Muscle of leg (tissue), 11 donors: ENCODE measurements around the gene OGT. TPM values are rescaled to one million over a fixed set of nuclear protein-coding genes. Genes with fewer than 3 reads are reported as not detected.
"Not testable (repeated sequence)": the region's sequence is repeated elsewhere in the genome, so short reads cannot be mapped to it uniquely, and the experiment has no call there.

Experiments
- DNase-seq: peaks from one replicate; pipeline ENCODE4 v3.0.0; 2013
- H3K27ac ChIP-seq: one replicate; pipeline ENCODE4 v1.5.1; 2013; ENCODE audit warnings: mild to moderate bottlenecking, low read length, control low read depth
- H3K27me3 ChIP-seq: one replicate; pipeline ENCODE4 v1.6.1; 2013; ENCODE audit warnings: low read length; ENCODE audit not compliant: control insufficient read depth, insufficient read depth
- H3K36me3 ChIP-seq: one replicate; pipeline ENCODE4 v1.6.1; 2013; ENCODE audit warnings: low read length; ENCODE audit not compliant: control insufficient read depth, insufficient read depth
- H3K4me1 ChIP-seq: one replicate; pipeline ENCODE4 v1.6.1; 2013; ENCODE audit warnings: low read length; ENCODE audit not compliant: control insufficient read depth, insufficient read depth
- H3K4me3 ChIP-seq: one replicate; pipeline ENCODE4 v1.5.1; 2013; ENCODE audit warnings: low read length, control low read depth
- H3K9me3 ChIP-seq: replicated peaks from 2 replicates; pipeline ENCODE4 v1.6.1; 2013; ENCODE audit warnings: low read depth, low read length; ENCODE audit not compliant: control insufficient read depth
- WGBS: methylation state at CpG from one replicate; pipeline ENCODE4 v1.1.5; 2013; ENCODE audit warnings: missing lambda C conversion rate; ENCODE audit not compliant: insufficient coverage; 5-methylcytosine and 5-hydroxymethylcytosine counted together
- polyA plus RNA-seq, 8 donors: library from polyadenylated mRNA; unstranded; fragments of 120-200 nt; gene quantifications; one replicate each; pipeline versions ENCODE4 v1.2.1 to v1.2.3, GENCODE V29; 2013; ENCODE audit warnings: inconsistent platforms in 1 of 8, low replicate concordance in 1 of 8; ENCODE audit not compliant: insufficient read length in 8 of 8, insufficient read depth in 1 of 8
- total RNA-seq: library from RNA; stranded (reverse); fragments of 120-200 nt; gene quantifications from one replicate; pipeline ENCODE4 v1.2.4, GENCODE V29; 2013

OGT gene
- total and polyA plus RNA-seq, 9 donors = 74.7 to 186 (median 104) TPM

- no peak within 1 kb of the TSS for H3K4me3 ChIP-seq
- no peak within 1 kb of the TSS for H3K27ac ChIP-seq
- no peaks in the 10 kb centered on the region for H3K9me3 ChIP-seq
- DNase-seq = no peak
- no peaks in the 10 kb centered on the region for H3K4me1 ChIP-seq
- 94% methylated on average over 43 of the region's 48 CpGs for WGBS
- peaks cover 10% of the 10 kb centered on the region for H3K36me3 ChIP-seq
- H3K27me3 ChIP-seq = no peaks in the 10 kb centered on the region
These were observed 45.6 kb downstream of the OGT start, which contains the start of gene GCNA for GRCh38 chrX:71578253-71579135. GCNA (plus strand) TSS chrX:71578437; CDS start chrX:71580822, 2,385 bp downstream.

- whole genome bisulfite sequencing = 88% methylated on average over 25 of the region's 26 CpGs
- Histone ChIP-seq H3K9me3 (no peaks in the 10 kb centered on the region), H3K36me3 (peaks cover 5% of the 10 kb centered on the region), H3K27me3 (no peaks in the 10 kb centered on the region), H3K4me1 (no peaks in the 10 kb centered on the region), H3K27ac (no peak overlapping the region), H3K4me3 (no peak overlapping the region)
- DNase-seq = no peak
These were observed 46.5 kb downstream of the OGT start for GRCh38 chrX:71579136-71579989.

GRCh38 chrX:71579990-71580380 is 47.1 kb downstream of the OGT start:
- H3K27ac ChIP-seq = no peak overlapping the region
- no peak for DNase-seq
- no peaks in the 10 kb centered on the region for H3K27me3 ChIP-seq
- no peaks in the 10 kb centered on the region for H3K9me3 ChIP-seq
- peaks cover 5% of the 10 kb centered on the region for H3K36me3 ChIP-seq
- 86% methylated on average over 2 of the region's 7 CpGs for WGBS
- no peaks in the 10 kb centered on the region for H3K4me1 ChIP-seq
- no peak overlapping the region for H3K4me3 ChIP-seq

GRCh38 chrX:71581210-71581609 is 48.3 kb downstream of the OGT start:
- H3K4me1 ChIP-seq = no peaks in the 10 kb centered on the region
- H3K36me3 ChIP-seq = peaks cover 5% of the 10 kb centered on the region
- H3K27ac ChIP-seq = no peak overlapping the region
- H3K9me3 ChIP-seq = no peaks in the 10 kb centered on the region
- WGBS = no CpG with 5 or more reads among the region's 5 CpGs
- no peaks in the 10 kb centered on the region for H3K27me3 ChIP-seq
- H3K4me3 ChIP-seq = no peak overlapping the region
- DNase-seq = peak; percentile 7

GRCh38 chrX:71586929-71587328 is 54.0 kb downstream of the OGT start:
- no peak for DNase-seq
- no peaks in the 10 kb centered on the region for H3K27me3 ChIP-seq
- WGBS = 71% methylated on average over 2 of the region's 2 CpGs
- H3K4me3 ChIP-seq = no peak overlapping the region
- no peaks in the 10 kb centered on the region for H3K9me3 ChIP-seq
- H3K36me3 ChIP-seq = no peaks in the 10 kb centered on the region
- H3K27ac ChIP-seq = no peak overlapping the region
- H3K4me1 ChIP-seq = no peaks in the 10 kb centered on the region

- not testable (repeated sequence) for H3K9me3 ChIP-seq, H3K27me3 ChIP-seq, DNase-seq, H3K4me1 ChIP-seq, H3K36me3 ChIP-seq, H3K27ac ChIP-seq, H3K4me3 ChIP-seq
- 80% methylated on average over 1 of the region's 8 CpGs for WGBS
These were observed 60.3 kb downstream of the OGT start for GRCh38 chrX:71593210-71593609.

GRCh38 chrX:71599965-71600364 is 67.1 kb downstream of the OGT start:
- Histone ChIP-seq H3K36me3 (peaks cover 20% of the 10 kb centered on the region), H3K27me3 (no peaks in the 10 kb centered on the region), H3K4me1 (no peaks in the 10 kb centered on the region), H3K27ac (no peak overlapping the region), H3K9me3 (peaks cover 2% of the 10 kb centered on the region), H3K4me3 (no peak overlapping the region)
- no peak for DNase-seq
- 86% methylated on average over 2 of the region's 2 CpGs for WGBS

GRCh38 chrX:71603618-71604017 is 70.7 kb downstream of the OGT start:
- H3K9me3 ChIP-seq = peaks cover 2% of the 10 kb centered on the region
- H3K27me3 ChIP-seq = no peaks in the 10 kb centered on the region
- H3K27ac ChIP-seq = no peak overlapping the region
- no peak for DNase-seq
- WGBS = 87% methylated on average over 31 of the region's 33 CpGs
- no peak overlapping the region for H3K4me3 ChIP-seq
- peaks cover 26% of the 10 kb centered on the region for H3K36me3 ChIP-seq
- no peaks in the 10 kb centered on the region for H3K4me1 ChIP-seq

- peaks cover 32% of the 10 kb centered on the region for H3K36me3 ChIP-seq
- no peaks in the 10 kb centered on the region for H3K27me3 ChIP-seq
- no peak overlapping the region for H3K27ac ChIP-seq
- no peak overlapping the region for H3K4me3 ChIP-seq
- WGBS = 96% methylated on average over 10 of the region's 10 CpGs
- peaks cover 2% of the 10 kb centered on the region for H3K9me3 ChIP-seq
- no peak for DNase-seq
- no peaks in the 10 kb centered on the region for H3K4me1 ChIP-seq
These were observed 71.2 kb downstream of the OGT start for GRCh38 chrX:71604141-71604540.
